LHCN-M2 (cell line): ENCODE results near the gene RNF150. TPM values are rescaled to one million over a fixed set of nuclear protein-coding genes. Genes with fewer than 3 reads are reported as not detected.

Experiments
- DNase-seq: peaks from one replicate; pipeline ENCODE4 v3.0.0-alpha.2; 2012; ENCODE audit warnings: low read depth
- total RNA-seq: library from RNA; depleted of rRNA; stranded (reverse); fragments of >200 nt; gene quantifications from 2 replicates; pipeline ENCODE4 v1.2.3, GENCODE V29; 2014

Gene RNF150
- total RNA-seq, 1 experiment from 2014 or later, result 0.29 TPM

GRCh38 chr4:140928880-140929279 lies 204.4 kb downstream of the RNF150 start:
- no peak for DNase-seq

- DNase-seq, result no peak
Measured at GRCh38 chr4:140926672-140927071, 206.6 kb downstream of the RNF150 start.

- no peak for DNase-seq
Measured at GRCh38 chr4:140925417-140925816, 207.9 kb downstream of the RNF150 start.

- no peak for DNase-seq
Measured at GRCh38 chr4:140924761-140925392, 208.4 kb downstream of the RNF150 start.

- no peak for DNase-seq
Measured at GRCh38 chr4:140906993-140907962, 226.0 kb downstream of the RNF150 start.

- DNase-seq, result no peak
Measured at GRCh38 chr4:140904904-140905303, 228.4 kb downstream of the RNF150 start.

GRCh38 chr4:140903522-140904475 lies 229.5 kb downstream of the RNF150 start:
- no peak for DNase-seq

- DNase-seq, result no peak
Measured at GRCh38 chr4:140901736-140902336, 231.4 kb downstream of the RNF150 start.

- no peak for DNase-seq
Measured at GRCh38 chr4:140893939-140894338, 239.3 kb downstream of the RNF150 start.

GRCh38 chr4:140888054-140888453 lies 245.2 kb downstream of the RNF150 start:
- DNase-seq, result no peak

GRCh38 chr4:140887467-140887866 lies 245.8 kb downstream of the RNF150 start:
- no peak for DNase-seq

- DNase-seq, result peak; percentile 55
Measured at GRCh38 chr4:140884431-140885058, 248.7 kb downstream of the RNF150 start.

GRCh38 chr4:140877781-140878180 lies 255.5 kb downstream of the RNF150 start:
- no peak for DNase-seq

GRCh38 chr4:140876615-140877364 lies 256.5 kb downstream of the RNF150 start:
- no peak for DNase-seq

- DNase-seq, result no peak
Measured at GRCh38 chr4:140875746-140876452, 257.4 kb downstream of the RNF150 start.

GRCh38 chr4:140874056-140874455 lies 259.2 kb downstream of the RNF150 start:
- DNase-seq, result no peak

GRCh38 chr4:140871368-140871767 lies 261.9 kb downstream of the RNF150 start:
- no peak for DNase-seq

GRCh38 chr4:140870427-140870826 lies 262.8 kb downstream of the RNF150 start:
- DNase-seq, result no peak

- DNase-seq, result no peak
Measured at GRCh38 chr4:140869446-140869845, 263.8 kb downstream of the RNF150 start.
